ENCODE results near the gene ZCCHC7. TPM values are rescaled to one million over a fixed set of nuclear protein-coding genes. Genes with fewer than 3 reads are reported as not detected.
"Not testable (repeated sequence)": the region's sequence is repeated elsewhere in the genome, so short reads cannot be mapped to it uniquely, and the experiment has no call there.

Gene ZCCHC7
- total RNA-seq, 1 donor from 2014 or later, result 27.8 TPM

DNA sequence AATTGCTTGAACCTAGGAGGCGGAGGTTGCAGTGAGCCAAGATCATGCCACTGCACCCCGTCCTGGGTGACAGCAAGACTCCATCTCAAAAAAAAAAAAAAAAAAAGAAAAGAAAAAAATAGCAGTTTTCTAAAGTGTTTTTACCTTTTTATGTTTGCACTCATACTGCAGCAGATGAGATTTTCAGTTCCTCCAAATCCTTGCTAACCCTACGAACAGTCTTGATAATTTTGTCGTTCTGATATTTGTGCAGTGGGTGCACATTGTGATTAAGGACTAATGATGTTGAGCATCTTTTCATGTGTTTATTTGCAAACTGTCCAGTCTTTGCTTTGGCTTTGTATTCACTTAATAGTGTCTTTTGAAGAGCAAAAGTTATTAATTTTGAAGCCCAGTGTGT lies 42.9 kb downstream of the ZCCHC7 start:
- DNase-seq (ENCODE audit: low spot score in 2 of 2, unreplicated experiment in 2 of 2), result no peak
- Mint-ChIP-seq H3K27me3 (ENCODE audit: low read depth) (no peaks in the 10 kb centered on the region), H3K27ac (no peak overlapping the region), H3K9me3 (peaks cover 11% of the 10 kb centered on the region), H3K4me1 (peaks cover 2% of the 10 kb centered on the region), H3K36me3 (peaks cover 31% of the 10 kb centered on the region), H3K4me3 (no peak overlapping the region)
- TF ChIP-seq, protein P1, sequence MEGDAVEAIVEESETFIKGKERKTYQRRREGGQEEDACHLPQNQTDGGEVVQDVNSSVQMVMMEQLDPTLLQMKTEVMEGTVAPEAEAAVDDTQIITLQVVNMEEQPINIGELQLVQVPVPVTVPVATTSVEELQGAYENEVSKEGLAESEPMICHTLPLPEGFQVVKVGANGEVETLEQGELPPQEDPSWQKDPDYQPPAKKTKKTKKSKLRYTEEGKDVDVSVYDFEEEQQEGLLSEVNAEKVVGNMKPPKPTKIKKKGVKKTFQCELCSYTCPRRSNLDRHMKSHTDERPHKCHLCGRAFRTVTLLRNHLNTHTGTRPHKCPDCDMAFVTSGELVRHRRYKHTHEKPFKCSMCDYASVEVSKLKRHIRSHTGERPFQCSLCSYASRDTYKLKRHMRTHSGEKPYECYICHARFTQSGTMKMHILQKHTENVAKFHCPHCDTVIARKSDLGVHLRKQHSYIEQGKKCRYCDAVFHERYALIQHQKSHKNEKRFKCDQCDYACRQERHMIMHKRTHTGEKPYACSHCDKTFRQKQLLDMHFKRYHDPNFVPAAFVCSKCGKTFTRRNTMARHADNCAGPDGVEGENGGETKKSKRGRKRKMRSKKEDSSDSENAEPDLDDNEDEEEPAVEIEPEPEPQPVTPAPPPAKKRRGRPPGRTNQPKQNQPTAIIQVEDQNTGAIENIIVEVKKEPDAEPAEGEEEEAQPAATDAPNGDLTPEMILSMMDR (IDR thresholded peaks at IDR 0.05; ENCODE audit: unreplicated experiment), result no peak

DNA sequence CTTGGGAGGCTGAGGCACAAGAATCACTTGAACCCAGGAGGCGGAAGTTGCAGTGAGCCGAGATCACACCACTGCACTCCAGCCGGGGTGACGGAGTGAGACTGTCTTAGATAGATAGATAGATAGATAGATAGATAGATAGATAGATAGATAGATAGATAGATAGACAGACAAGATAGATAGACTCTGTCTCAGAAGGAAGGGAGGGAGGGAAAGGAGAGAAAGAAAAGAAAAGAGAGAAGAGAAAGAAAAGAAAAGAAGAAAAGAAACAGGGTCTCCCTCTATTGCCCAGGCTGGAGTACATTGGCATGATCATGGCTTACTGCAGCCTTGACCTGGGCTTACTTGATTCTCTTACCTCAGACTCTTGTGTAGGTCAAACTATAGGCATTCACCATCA lies 44.0 kb downstream of the ZCCHC7 start:
- H3K27me3 Mint-ChIP-seq (ENCODE audit: low read depth); H3K4me3 Mint-ChIP-seq; DNase-seq (ENCODE audit: low spot score in 2 of 2, unreplicated experiment in 2 of 2); H3K27ac Mint-ChIP-seq; H3K4me1 Mint-ChIP-seq: not testable (repeated sequence)
- Mint-ChIP-seq H3K36me3 (peaks cover 31% of the 10 kb centered on the region), H3K9me3 (peaks cover 11% of the 10 kb centered on the region)

DNA sequence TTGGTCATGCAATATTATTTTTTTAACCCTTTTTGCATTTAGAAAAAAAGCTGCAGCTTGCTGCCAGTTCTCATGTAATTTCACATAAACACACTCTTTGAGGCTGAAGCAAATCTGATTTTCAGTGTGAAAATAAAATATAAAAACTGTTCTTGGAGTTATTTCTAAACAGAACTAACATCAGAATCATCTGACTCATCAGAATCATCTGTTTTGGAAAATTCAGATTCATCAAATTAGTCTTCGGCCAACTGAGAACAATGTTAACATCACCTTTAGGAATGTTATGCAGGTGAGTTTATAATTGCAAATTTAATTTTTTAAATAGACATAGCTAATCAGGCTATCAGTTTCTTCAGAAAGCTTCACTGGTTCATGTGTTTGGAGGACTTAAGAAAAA lies 45.3 kb downstream of the ZCCHC7 start:
- Mint-ChIP-seq H3K4me1 (no peaks in the 10 kb centered on the region), H3K9me3 (peaks cover 11% of the 10 kb centered on the region), H3K27me3 (ENCODE audit: low read depth) (no peaks in the 10 kb centered on the region), H3K27ac (no peak overlapping the region), H3K36me3 (peaks cover 31% of the 10 kb centered on the region), H3K4me3 (no peak overlapping the region)
- TF ChIP-seq, protein P1 (IDR thresholded peaks at IDR 0.05; ENCODE audit: unreplicated experiment), result no peak
- no peak for DNase-seq (ENCODE audit: low spot score in 2 of 2, unreplicated experiment in 2 of 2)

DNA sequence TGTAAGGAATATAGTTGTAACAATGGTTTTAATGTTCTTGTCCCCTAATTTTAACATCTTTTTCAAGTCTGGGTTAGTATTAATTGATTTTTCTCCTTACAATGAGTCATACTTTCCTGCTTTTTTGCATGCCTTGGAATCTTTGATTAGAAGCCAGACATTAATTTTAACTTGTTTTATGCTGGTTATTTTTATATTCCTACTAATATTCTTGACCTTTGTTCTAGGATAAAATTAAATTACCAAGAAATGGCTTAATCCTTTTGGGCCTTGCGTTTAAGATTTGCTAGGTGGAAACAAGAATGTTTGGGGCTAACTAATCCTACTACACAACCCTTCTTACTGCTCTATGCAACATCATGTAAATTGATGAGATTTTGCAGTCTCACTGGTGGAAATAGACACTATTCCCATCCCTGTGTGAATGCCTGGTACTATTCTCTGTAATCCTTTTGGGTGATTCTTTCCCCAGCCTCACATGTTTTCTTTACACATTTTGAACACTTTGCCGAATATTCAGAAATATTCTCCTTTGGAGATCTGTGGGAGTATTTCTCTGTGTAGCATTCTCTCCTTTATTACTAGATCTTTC lies 47.2 kb downstream of the ZCCHC7 start:
- Mint-ChIP-seq H3K4me1 (no peaks in the 10 kb centered on the region), H3K27ac (no peak overlapping the region), H3K9me3 (peaks cover 11% of the 10 kb centered on the region), H3K27me3 (ENCODE audit: low read depth) (no peaks in the 10 kb centered on the region), H3K36me3 (peaks cover 34% of the 10 kb centered on the region), H3K4me3 (no peak overlapping the region)
- TF ChIP-seq, protein P1 (IDR thresholded peaks at IDR 0.05; ENCODE audit: unreplicated experiment), result no peak
- DNase-seq (ENCODE audit: low spot score in 2 of 2, unreplicated experiment in 2 of 2), result no peak

DNA sequence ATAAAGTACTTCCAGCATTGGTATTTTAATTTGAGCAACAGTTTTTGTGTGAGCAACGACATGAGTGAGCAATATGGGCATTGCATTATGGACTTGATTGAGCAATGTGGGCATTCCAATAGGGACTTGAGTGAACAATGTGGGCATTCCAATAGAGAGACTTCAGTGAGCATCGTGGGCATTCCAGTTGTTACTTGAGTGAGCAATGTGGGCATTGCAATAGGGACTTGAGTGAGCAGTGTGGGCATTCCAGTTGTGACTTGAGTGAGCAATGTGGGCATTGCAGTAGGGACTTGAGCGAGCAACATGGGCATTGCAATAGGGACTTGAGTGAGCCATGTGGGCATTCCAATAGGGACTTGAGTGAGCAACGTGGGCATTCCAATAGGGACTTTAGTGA lies 52.2 kb downstream of the ZCCHC7 start:
- Mint-ChIP-seq H3K27ac (no peak overlapping the region), H3K4me1 (no peaks in the 10 kb centered on the region), H3K4me3 (no peak overlapping the region), H3K9me3 (no peaks in the 10 kb centered on the region), H3K27me3 (ENCODE audit: low read depth) (no peaks in the 10 kb centered on the region), H3K36me3 (peaks cover 17% of the 10 kb centered on the region)
- TF ChIP-seq, protein P1 (IDR thresholded peaks at IDR 0.05; ENCODE audit: unreplicated experiment), result no peak
- DNase-seq (ENCODE audit: low spot score in 2 of 2, unreplicated experiment in 2 of 2), result no peak

DNA sequence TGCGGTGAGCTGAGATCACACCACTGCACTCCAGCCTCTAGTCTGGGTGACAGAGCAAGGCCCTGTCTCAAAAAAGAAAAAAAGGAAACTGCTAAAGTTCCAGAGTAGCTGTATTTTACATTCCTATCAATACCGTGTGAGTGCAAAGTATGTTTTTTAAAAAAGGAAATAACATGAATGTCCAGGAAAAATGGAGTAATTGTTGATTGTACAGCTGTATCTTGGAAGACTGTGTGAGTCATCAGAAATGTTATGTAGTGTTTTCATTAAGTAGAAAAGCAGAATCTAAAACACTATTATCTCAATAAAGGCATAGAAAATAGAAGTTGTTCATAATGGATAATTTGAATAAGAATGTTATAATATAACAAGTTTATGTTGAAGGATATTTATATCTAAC lies 53.9 kb downstream of the ZCCHC7 start:
- Mint-ChIP-seq H3K36me3 (peaks cover 10% of the 10 kb centered on the region), H3K4me1 (no peaks in the 10 kb centered on the region), H3K4me3 (no peak overlapping the region), H3K27ac (no peak overlapping the region), H3K9me3 (no peaks in the 10 kb centered on the region), H3K27me3 (ENCODE audit: low read depth) (no peaks in the 10 kb centered on the region)
- TF ChIP-seq, protein P1 (IDR thresholded peaks at IDR 0.05; ENCODE audit: unreplicated experiment), result no peak
- DNase-seq (ENCODE audit: low spot score in 2 of 2, unreplicated experiment in 2 of 2), result no peak

Data from mesothelial cell of epicardium (in vitro differentiated cells).